IPS DF 6.9 (cell line): ENCODE data around the gene DDX52.
"Not testable (repeated sequence)": the region's sequence is repeated elsewhere in the genome, so short reads cannot be mapped to it uniquely, and the experiment has no call there.

Experiments
- DNase-seq: peaks from one replicate; pipeline ENCODE4 v3.0.0-alpha.2; 2013; ENCODE audit warnings: low read depth, low spot score
- H3K27ac ChIP-seq: one replicate; pipeline ENCODE4 v1.5.1; 2013; ENCODE audit warnings: low read length, control low read depth
- H3K27me3 ChIP-seq: 2 replicates; pipeline ENCODE4 v1.6.1; 2013; ENCODE audit warnings: mild to moderate bottlenecking, low read length; ENCODE audit not compliant: control insufficient read depth, insufficient read depth
- H3K36me3 ChIP-seq: 2 replicates; pipeline ENCODE4 v1.6.1; 2013; ENCODE audit warnings: low read length; ENCODE audit not compliant: control insufficient read depth, insufficient read depth
- H3K4me1 ChIP-seq: 2 replicates; pipeline ENCODE4 v1.6.1; 2013; ENCODE audit warnings: low read length; ENCODE audit not compliant: control insufficient read depth, insufficient read depth
- H3K4me3 ChIP-seq: 2 replicates; pipeline ENCODE4 v1.5.1; 2013; ENCODE audit warnings: mild to moderate bottlenecking, low read length
- H3K9me3 ChIP-seq: 2 replicates; pipeline ENCODE4 v1.6.1; 2013; ENCODE audit warnings: low read length, inconsistent platforms; ENCODE audit not compliant: control insufficient read depth, insufficient read depth
- WGBS: extraction: QIAGEN DNeasy Blood & Tissue Kit; methylation state at CpG from one replicate; pipeline ENCODE4 v1.1.7; 2013; ENCODE audit warnings: mixed read lengths, missing lambda C conversion rate; ENCODE audit not compliant: insufficient read length, insufficient coverage; 5-methylcytosine and 5-hydroxymethylcytosine counted together

Gene DDX52

GRCh38 chr17:37651849-37652248, 8.6 kb upstream of the DDX52 start:
- Histone ChIP-seq H3K9me3 (no peaks in the 10 kb centered on the region), H3K4me1 (no peaks in the 10 kb centered on the region), H3K4me3 (no peak overlapping the region), H3K27me3 (no peaks in the 10 kb centered on the region), H3K27ac (no peak overlapping the region), H3K36me3 (no peaks in the 10 kb centered on the region)
- no CpG with 5 or more reads among the region's 2 CpGs for WGBS
- DNase-seq = no peak

- H3K36me3 ChIP-seq = no peaks in the 10 kb centered on the region
- no peaks in the 10 kb centered on the region for H3K27me3 ChIP-seq
- WGBS = no CpG with 5 or more reads among the region's 6 CpGs
- no peak overlapping the region for H3K27ac ChIP-seq
- H3K4me3 ChIP-seq = no peak overlapping the region
- no peaks in the 10 kb centered on the region for H3K9me3 ChIP-seq
- no peaks in the 10 kb centered on the region for H3K4me1 ChIP-seq
- peak; percentile 27 for DNase-seq
Measured at GRCh38 chr17:37650419-37651003, 7.3 kb upstream of the DDX52 start.

GRCh38 chr17:37648555-37648954, 5.3 kb upstream of the DDX52 start:
- Histone ChIP-seq H3K9me3 (no peaks in the 10 kb centered on the region), H3K27me3 (no peaks in the 10 kb centered on the region), H3K36me3 (no peaks in the 10 kb centered on the region), H3K27ac (no peak overlapping the region), H3K4me3 (no peak overlapping the region), H3K4me1 (no peaks in the 10 kb centered on the region)
- WGBS = no CpG with 5 or more reads among the region's 2 CpGs
- DNase-seq = no peak

DNA sequence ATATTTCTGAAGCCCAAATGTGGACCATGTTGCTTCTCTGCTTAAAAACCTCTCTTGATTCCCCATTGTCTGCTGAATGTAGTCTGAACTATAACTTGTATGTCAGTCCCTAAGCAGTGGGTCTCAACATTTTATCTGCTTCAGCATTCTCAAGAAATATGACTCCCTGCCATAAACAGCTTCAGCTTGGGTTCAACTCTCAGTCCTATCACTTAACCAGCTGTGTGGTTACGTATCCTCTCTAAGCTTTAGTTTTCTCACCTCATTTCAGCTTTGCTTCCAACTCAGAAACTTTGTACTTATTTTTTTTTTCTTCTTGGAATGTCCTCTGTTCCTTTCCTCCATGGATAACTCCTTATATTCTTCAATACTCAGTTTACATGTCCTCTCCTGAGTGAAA, 4.6 kb upstream of the DDX52 start:
- Histone ChIP-seq H3K27ac (no peak overlapping the region), H3K9me3 (no peaks in the 10 kb centered on the region), H3K36me3 (no peaks in the 10 kb centered on the region), H3K4me3 (no peak overlapping the region), H3K27me3 (no peaks in the 10 kb centered on the region), H3K4me1 (no peaks in the 10 kb centered on the region)
- no peak for DNase-seq
- no CpG with 5 or more reads among the region's 1 CpG for WGBS

- DNase-seq = no peak
- no peak overlapping the region for H3K27ac ChIP-seq
- H3K9me3 ChIP-seq = no peaks in the 10 kb centered on the region
- peaks cover 3% of the 10 kb centered on the region; the same call in 1 of the 2 replicates for H3K36me3 ChIP-seq
- H3K4me1 ChIP-seq = no peaks in the 10 kb centered on the region
- no peak overlapping the region for H3K4me3 ChIP-seq
- WGBS = no CpG with 5 or more reads among the region's 3 CpGs
- no peaks in the 10 kb centered on the region for H3K27me3 ChIP-seq
Measured at GRCh38 chr17:37643869-37644268, 623 bp upstream of the DDX52 start.

DNA sequence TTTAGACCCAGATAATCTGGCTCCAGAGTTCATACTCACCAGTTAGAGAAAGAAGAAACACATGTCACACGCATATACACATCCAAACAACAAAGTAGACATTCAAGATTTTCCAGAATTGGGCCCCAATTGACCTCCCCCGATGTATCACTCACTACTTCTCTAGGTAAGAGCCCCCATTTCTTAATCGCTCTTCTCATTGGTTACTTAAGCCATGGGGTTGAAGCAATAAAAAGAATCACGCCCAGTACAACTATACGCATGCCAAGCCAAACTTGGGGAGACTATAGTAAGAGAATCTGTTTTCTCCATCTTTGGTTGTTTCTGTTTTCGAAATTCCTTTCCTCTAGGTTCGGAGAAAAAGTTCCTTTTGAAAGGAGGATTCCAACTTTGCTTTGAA, 565 bp downstream of the DDX52 start:
- no peak overlapping the region for H3K27ac ChIP-seq
- peak overlapping the region; percentile 96; the same call in 1 of the 2 replicates for H3K4me3 ChIP-seq
- no peak for DNase-seq
- no peaks in the 10 kb centered on the region for H3K9me3 ChIP-seq
- WGBS = no CpG with 5 or more reads among the region's 7 CpGs
- no peaks in the 10 kb centered on the region for H3K27me3 ChIP-seq
- H3K4me1 ChIP-seq = no peaks in the 10 kb centered on the region
- peaks cover 3% of the 10 kb centered on the region; the same call in 1 of the 2 replicates for H3K36me3 ChIP-seq

GRCh38 chr17:37640015-37640414, 3.2 kb downstream of the DDX52 start:
- peaks cover 3% of the 10 kb centered on the region; the same call in 1 of the 2 replicates for H3K36me3 ChIP-seq

DNA sequence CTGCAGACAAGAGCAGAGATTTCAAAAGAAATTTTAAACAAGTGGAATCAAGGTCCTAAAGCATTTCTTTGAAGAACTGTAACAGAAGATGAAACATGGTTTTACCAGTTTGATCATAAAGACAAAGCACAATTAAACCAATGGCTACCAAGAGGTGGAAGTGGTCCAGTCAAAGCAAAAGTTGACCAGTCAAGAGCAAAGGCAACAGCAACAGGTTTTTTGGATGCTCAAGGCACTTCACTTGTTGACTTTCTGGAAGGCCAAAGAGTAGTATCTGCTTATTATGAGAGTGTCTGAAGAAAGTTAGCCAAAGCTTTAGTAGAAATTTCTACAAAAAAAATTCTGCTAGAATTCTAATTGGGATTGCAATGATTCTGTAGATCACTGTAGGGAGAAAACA, 5.3 kb downstream of the DDX52 start:
- no peaks in the 10 kb centered on the region for H3K4me1 ChIP-seq
- H3K9me3 ChIP-seq = no peaks in the 10 kb centered on the region
- H3K27ac ChIP-seq = no peak overlapping the region
- peaks cover 3% of the 10 kb centered on the region; the same call in 1 of the 2 replicates for H3K36me3 ChIP-seq
- no peak for DNase-seq
- no peaks in the 10 kb centered on the region for H3K27me3 ChIP-seq
- no peak overlapping the region for H3K4me3 ChIP-seq

More at GRCh38 chr17:37640015-37640414, 3.2 kb downstream of the DDX52 start:
- no peaks in the 10 kb centered on the region for H3K27me3 ChIP-seq
- no peaks in the 10 kb centered on the region for H3K9me3 ChIP-seq
- H3K27ac ChIP-seq = no peak overlapping the region
- no peak for DNase-seq
- H3K4me3 ChIP-seq = no peak overlapping the region
- no peaks in the 10 kb centered on the region for H3K4me1 ChIP-seq

DNA sequence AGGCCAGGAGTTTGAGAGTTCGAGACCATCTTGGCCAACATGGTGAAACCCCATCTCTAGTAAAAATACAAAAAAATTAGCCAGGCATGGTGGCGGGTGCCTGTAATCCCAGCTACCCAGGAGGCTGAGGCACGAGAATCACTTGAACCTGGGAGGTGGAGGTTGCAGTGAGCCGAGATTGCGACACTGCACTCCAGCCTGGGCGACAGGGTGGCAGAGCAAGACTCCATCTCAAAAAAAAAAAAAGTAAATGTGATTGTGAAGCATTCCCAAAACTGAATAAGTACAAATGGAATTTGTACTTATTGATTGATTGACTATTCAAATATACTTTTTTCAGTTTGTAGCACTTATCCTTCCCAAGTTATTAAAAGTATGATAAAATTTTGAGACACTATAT, 26.8 kb downstream of the DDX52 start:
- not testable (repeated sequence) for H3K27me3 ChIP-seq, H3K9me3 ChIP-seq, DNase-seq, H3K27ac ChIP-seq, H3K4me1 ChIP-seq, H3K36me3 ChIP-seq, H3K4me3 ChIP-seq
- no CpG with 5 or more reads among the region's 6 CpGs for WGBS

- Histone ChIP-seq H3K27me3 (no peaks in the 10 kb centered on the region), H3K27ac (no peak overlapping the region), H3K4me3 (no peak overlapping the region), H3K4me1 (no peaks in the 10 kb centered on the region), H3K9me3 (no peaks in the 10 kb centered on the region), H3K36me3 (peaks cover 5% of the 10 kb centered on the region; the same call in 1 of the 2 replicates)
- WGBS = no CpG with 5 or more reads among the region's 2 CpGs
- DNase-seq = no peak
Measured at GRCh38 chr17:37614823-37615222, 28.4 kb downstream of the DDX52 start.

GRCh38 chr17:37614391-37614790, 28.9 kb downstream of the DDX52 start:
- H3K27ac ChIP-seq = no peak overlapping the region
- 100% methylated on average over 1 of the region's 5 CpGs for WGBS
- H3K36me3 ChIP-seq = peaks cover 5% of the 10 kb centered on the region; the same call in 1 of the 2 replicates
- no peaks in the 10 kb centered on the region for H3K9me3 ChIP-seq
- H3K4me3 ChIP-seq = no peak overlapping the region
- no peaks in the 10 kb centered on the region for H3K27me3 ChIP-seq
- no peak for DNase-seq
- H3K4me1 ChIP-seq = no peaks in the 10 kb centered on the region
